ENCODE results near the gene CHCHD3.
"Not testable (repeated sequence)": the region's sequence is repeated elsewhere in the genome, so short reads cannot be mapped to it uniquely, and the experiment has no call there.

The CHCHD3 gene

DNA sequence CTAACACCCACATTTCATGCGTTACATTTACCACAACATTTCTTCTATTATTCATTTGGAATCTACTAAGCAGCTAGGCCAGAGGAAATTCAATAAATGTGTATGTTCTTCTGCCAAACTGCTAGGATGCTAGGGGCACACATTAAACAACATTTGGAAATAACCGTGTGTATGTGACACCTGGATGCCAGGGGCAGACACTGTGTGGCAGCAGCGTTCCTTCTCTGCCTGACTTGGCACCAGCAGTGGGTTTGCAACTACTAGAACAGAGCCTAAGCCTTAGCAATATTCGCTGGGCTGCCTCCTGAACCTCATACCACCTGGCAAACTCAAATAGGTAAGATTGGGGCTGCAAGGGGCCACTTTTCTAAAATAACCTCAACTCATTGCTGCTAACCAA is 182.1 kb downstream of the CHCHD3 start:
- ChIA-PET POLR2A (no interaction called here), CTCF (interaction anchor here (1.5 kb wide), 1 partner anchor 9 kb away, joined by 3 read pairs; no protein-coding TSS in a partner anchor)
- no peaks in the 10 kb centered on the region for H3K4me1 ChIP-seq (ENCODE audit: control insufficient read depth, insufficient read depth, low read length)
- H3K27ac ChIP-seq (ENCODE audit: extremely low read depth, low read depth, low read length), result no peak overlapping the region
- no peaks in the 10 kb centered on the region for H3K9me3 ChIP-seq (ENCODE audit: control insufficient read depth, insufficient read depth, low read depth, low read length)
- H3K36me3 ChIP-seq (ENCODE audit: control insufficient read depth in 2 of 2, insufficient read depth in 1 of 2, low read length in 2 of 2), result no peaks in the 10 kb centered on the region
- no peak overlapping the region for H3K4me3 ChIP-seq (ENCODE audit: low read depth, low read length)
- TF ChIP-seq ZNF302 (tag by site-specific recombination; IDR thresholded peaks at IDR 0.05; ENCODE audit: low read depth) (no peak), ZNF449 (tag by site-specific recombination; IDR thresholded peaks at IDR 0.05) (no peak), SP3 (tag by site-specific recombination; IDR thresholded peaks at IDR 0.05) (no peak), KLF9 (tag by site-specific recombination; IDR thresholded peaks at IDR 0.05; ENCODE audit: low read depth) (no peak), SETDB1 (IDR thresholded peaks at IDR 0.05; ENCODE audit: insufficient read length, low read length) (no peak), ZNF791 (tag by site-specific recombination; IDR thresholded peaks at IDR 0.05) (no peak), ZNF133 (tag by site-specific recombination; IDR thresholded peaks at IDR 0.05) (no peak), ZNF175 (tag by site-specific recombination; IDR thresholded peaks at IDR 0.05) (no peak)
- TF ChIP-seq, protein P1, sequence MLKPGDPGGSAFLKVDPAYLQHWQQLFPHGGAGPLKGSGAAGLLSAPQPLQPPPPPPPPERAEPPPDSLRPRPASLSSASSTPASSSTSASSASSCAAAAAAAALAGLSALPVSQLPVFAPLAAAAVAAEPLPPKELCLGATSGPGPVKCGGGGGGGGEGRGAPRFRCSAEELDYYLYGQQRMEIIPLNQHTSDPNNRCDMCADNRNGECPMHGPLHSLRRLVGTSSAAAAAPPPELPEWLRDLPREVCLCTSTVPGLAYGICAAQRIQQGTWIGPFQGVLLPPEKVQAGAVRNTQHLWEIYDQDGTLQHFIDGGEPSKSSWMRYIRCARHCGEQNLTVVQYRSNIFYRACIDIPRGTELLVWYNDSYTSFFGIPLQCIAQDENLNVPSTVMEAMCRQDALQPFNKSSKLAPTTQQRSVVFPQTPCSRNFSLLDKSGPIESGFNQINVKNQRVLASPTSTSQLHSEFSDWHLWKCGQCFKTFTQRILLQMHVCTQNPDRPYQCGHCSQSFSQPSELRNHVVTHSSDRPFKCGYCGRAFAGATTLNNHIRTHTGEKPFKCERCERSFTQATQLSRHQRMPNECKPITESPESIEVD (tag by site-specific recombination; IDR thresholded peaks at IDR 0.05), result no peak
- TF ChIP-seq, protein P2, sequence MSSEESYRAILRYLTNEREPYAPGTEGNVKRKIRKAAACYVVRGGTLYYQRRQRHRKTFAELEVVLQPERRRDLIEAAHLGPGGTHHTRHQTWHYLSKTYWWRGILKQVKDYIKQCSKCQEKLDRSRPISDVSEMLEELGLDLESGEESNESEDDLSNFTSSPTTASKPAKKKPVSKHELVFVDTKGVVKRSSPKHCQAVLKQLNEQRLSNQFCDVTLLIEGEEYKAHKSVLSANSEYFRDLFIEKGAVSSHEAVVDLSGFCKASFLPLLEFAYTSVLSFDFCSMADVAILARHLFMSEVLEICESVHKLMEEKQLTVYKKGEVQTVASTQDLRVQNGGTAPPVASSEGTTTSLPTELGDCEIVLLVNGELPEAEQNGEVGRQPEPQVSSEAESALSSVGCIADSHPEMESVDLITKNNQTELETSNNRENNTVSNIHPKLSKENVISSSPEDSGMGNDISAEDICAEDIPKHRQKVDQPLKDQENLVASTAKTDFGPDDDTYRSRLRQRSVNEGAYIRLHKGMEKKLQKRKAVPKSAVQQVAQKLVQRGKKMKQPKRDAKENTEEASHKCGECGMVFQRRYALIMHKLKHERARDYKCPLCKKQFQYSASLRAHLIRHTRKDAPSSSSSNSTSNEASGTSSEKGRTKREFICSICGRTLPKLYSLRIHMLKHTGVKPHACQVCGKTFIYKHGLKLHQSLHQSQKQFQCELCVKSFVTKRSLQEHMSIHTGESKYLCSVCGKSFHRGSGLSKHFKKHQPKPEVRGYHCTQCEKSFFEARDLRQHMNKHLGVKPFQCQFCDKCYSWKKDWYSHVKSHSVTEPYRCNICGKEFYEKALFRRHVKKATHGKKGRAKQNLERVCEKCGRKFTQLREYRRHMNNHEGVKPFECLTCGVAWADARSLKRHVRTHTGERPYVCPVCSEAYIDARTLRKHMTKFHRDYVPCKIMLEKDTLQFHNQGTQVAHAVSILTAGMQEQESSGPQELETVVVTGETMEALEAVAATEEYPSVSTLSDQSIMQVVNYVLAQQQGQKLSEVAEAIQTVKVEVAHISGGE (tag by site-specific recombination; conservative IDR thresholded peaks at IDR 0.05; ENCODE audit: low read depth), result no peak

GRCh38 chr7:132898641-132899175 is 183.2 kb downstream of the CHCHD3 start:
- H3K9me3 ChIP-seq (ENCODE audit: control insufficient read depth, insufficient read depth, low read depth, low read length); POLR2A ChIA-PET; H3K4me3 ChIP-seq (ENCODE audit: low read depth, low read length); H3K27ac ChIP-seq (ENCODE audit: extremely low read depth, low read depth, low read length); H3K36me3 ChIP-seq (ENCODE audit: control insufficient read depth in 2 of 2, insufficient read depth in 1 of 2, low read length in 2 of 2); H3K4me1 ChIP-seq (ENCODE audit: control insufficient read depth, insufficient read depth, low read length): not testable (repeated sequence)
- CTCF ChIA-PET, result interaction anchor here (1.5 kb wide), 1 partner anchor 7 kb away, joined by 3 read pairs; no protein-coding TSS in a partner anchor

DNA sequence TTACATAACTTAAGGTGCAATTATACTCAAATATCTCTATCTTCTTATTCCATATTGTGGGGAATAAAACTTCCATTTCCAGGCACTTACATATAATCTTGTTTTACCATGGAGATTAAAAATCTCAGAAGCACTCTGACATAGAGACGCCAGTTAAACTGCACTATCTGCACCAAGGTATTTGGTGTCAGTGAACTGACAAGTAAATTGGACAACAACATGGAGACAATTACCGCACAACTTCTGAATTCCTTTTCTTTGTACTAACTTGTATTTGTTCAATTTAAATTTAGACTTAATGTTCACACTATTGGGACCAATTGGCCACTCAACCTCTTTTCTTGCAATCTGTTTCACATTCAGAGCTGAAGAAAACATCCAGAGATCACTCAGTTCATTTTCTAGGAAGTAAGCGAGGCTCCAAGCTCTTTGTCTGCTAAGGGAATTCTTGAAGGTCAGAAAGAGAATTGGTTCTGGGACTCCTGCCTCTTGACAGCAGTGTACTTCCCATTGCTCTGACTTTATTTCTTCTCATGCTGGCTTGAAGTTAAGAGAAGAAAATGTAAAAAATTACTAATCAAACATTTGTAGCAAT is 184.7 kb downstream of the CHCHD3 start:
- ChIA-PET CTCF (interaction anchor here (0.6 to 0.8 kb wide), 2 partner anchors 61 to 335 kb away, joined by 4 to 5 read pairs; no protein-coding TSS in a partner anchor), POLR2A (no interaction called here)
- H3K27ac ChIP-seq (ENCODE audit: extremely low read depth, low read depth, low read length), result no peak overlapping the region
- no peaks in the 10 kb centered on the region for H3K4me1 ChIP-seq (ENCODE audit: control insufficient read depth, insufficient read depth, low read length)
- H3K9me3 ChIP-seq (ENCODE audit: control insufficient read depth, insufficient read depth, low read depth, low read length), result no peaks in the 10 kb centered on the region
- no peak overlapping the region for H3K4me3 ChIP-seq (ENCODE audit: low read depth, low read length)
- no peaks in the 10 kb centered on the region for H3K36me3 ChIP-seq (ENCODE audit: control insufficient read depth in 2 of 2, insufficient read depth in 1 of 2, low read length in 2 of 2)
- TF ChIP-seq SCRT1 (tag by site-specific recombination; IDR thresholded peaks at IDR 0.05; ENCODE audit: borderline replicate concordance), result no peak
- TF ChIP-seq ZNF2 (tag by site-specific recombination; IDR thresholded peaks at IDR 0.05), result no peak
- TF ChIP-seq ZFP3 (tag by site-specific recombination; IDR thresholded peaks at IDR 0.05; ENCODE audit: low read depth), result no peak
- TF ChIP-seq MEIS1 (CRISPR knock-in tag; IDR thresholded peaks at IDR 0.05; ENCODE audit: borderline replicate concordance), result no peak
- no peak for TF ChIP-seq BCL11B (tag by site-specific recombination; IDR thresholded peaks at IDR 0.05; ENCODE audit: low read depth)
- TF ChIP-seq GLI2 (tag by site-specific recombination; IDR thresholded peaks at IDR 0.05; ENCODE audit: borderline replicate concordance, low read depth), result no peak
- TF ChIP-seq, protein P3, sequence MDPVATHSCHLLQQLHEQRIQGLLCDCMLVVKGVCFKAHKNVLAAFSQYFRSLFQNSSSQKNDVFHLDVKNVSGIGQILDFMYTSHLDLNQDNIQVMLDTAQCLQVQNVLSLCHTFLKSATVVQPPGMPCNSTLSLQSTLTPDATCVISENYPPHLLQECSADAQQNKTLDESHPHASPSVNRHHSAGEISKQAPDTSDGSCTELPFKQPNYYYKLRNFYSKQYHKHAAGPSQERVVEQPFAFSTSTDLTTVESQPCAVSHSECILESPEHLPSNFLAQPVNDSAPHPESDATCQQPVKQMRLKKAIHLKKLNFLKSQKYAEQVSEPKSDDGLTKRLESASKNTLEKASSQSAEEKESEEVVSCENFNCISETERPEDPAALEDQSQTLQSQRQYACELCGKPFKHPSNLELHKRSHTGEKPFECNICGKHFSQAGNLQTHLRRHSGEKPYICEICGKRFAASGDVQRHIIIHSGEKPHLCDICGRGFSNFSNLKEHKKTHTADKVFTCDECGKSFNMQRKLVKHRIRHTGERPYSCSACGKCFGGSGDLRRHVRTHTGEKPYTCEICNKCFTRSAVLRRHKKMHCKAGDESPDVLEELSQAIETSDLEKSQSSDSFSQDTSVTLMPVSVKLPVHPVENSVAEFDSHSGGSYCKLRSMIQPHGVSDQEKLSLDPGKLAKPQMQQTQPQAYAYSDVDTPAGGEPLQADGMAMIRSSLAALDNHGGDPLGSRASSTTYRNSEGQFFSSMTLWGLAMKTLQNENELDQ (tag by site-specific recombination; IDR thresholded peaks at IDR 0.05; ENCODE audit: low read depth), result no peak
- TF ChIP-seq ZNF350 (tag by site-specific recombination; IDR thresholded peaks at IDR 0.05), result no peak
- no peak for TF ChIP-seq ZNF791 (tag by site-specific recombination; IDR thresholded peaks at IDR 0.05)
- TF ChIP-seq ZNF140 (tag by site-specific recombination; IDR thresholded peaks at IDR 0.05), result no peak
- TF ChIP-seq ZNF24 (tag by site-specific recombination; IDR thresholded peaks at IDR 0.05), result no peak
- TF ChIP-seq ZNF146 (tag by site-specific recombination; IDR thresholded peaks at IDR 0.05), result no peak
- no peak for TF ChIP-seq ZNF555 (tag by site-specific recombination; conservative IDR thresholded peaks at IDR 0.05)
